HG02973 (cell line): ENCODE measurements around the gene PINLYP.
"Not testable (repeated sequence)": the region's sequence is repeated elsewhere in the genome, so short reads cannot be mapped to it uniquely, and the experiment has no call there.

ENCODE experiments used
- ATAC-seq: cut with Tn5 transposase; IDR thresholded peaks from one replicate; pipeline ENCODE4 v1.9.1; 2021; ENCODE audit warnings: moderate library complexity; ENCODE audit not compliant: unreplicated experiment

Gene PINLYP

DNA sequence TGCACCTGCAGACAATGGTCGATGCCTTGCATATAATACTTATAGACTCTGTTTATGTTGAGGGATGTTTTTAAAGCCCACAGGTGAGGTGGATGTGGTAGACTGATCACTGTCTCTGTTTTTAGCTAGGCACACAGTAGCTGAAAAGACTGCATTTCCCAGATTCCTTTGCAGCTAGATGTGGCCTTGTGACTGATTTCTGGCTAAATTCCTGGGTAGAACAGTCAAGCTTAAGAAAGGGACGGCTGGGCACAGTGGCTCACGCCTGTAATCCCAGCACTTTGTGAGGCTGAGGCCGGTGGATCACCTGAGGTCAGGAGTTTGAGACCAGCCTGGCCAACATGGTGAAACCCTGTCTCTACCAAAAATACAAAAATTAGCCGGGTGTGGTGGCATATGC lies 24.7 kb downstream of the PINLYP start:
- ATAC-seq = not testable (repeated sequence)

DNA sequence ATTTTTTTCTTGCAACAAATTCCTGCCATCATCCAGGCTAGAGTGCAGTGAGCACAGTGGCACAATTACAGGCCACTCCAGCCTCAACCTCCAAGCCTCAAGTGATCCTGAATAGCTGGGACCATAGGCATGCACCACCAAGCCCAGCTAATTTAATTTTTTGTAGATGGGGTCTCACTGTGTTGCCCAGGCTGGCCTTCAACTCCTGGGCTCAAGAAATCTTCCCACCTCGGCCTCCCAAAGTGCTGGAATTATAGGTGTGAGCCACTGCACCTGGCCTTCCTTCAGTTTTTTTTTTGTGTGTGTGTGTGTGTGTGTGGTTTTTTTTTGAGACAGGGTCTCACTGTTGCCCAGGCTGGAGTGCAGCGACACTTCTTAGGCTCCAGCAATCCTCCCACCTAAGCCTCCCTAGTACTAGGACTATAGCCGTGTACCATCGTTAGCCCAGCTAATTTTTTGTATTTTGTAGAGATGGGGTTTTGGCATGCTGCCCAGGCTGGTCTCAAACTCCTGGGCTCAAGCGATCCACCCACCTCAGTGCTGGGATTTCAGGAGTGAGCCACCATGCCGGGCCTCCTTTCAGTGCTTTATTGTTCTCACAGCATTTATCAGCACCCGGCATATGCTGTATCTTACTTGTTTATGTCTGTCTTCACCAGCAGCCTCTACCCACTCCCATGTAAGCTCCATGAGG lies 30.4 kb downstream of the PINLYP start:
- no peak for ATAC-seq

DNA sequence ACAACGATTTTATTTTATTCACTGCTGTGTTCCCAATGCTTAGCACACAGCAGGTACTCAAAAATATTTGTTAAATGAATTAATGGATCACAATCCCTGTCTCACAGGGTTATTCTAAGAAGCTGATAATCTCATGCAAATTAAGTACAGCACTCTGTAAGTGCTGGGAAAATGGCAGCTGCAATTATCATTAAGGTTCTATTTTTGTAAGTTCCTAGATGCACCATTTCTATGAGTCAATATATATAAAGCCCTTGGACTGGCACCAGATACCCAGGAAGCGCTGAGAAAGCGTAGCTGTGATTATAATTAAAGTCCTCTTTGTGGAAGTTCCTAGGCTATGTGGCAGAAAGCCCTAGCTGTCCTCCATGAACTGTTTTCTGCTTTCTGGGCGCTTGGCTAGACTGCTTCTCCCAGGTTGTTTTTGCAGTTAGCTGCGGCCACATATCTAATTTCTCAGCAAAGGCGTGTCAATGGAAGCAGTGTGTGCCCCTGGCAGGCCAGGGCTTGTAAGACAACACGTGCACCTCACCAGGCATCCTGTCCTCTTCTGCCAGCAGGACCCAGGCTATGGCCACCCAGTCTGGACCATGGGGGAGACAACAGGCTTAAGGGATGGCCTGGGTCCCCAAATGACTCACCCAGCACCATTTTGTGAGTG lies 31.1 kb downstream of the PINLYP start:
- no peak for ATAC-seq

DNA sequence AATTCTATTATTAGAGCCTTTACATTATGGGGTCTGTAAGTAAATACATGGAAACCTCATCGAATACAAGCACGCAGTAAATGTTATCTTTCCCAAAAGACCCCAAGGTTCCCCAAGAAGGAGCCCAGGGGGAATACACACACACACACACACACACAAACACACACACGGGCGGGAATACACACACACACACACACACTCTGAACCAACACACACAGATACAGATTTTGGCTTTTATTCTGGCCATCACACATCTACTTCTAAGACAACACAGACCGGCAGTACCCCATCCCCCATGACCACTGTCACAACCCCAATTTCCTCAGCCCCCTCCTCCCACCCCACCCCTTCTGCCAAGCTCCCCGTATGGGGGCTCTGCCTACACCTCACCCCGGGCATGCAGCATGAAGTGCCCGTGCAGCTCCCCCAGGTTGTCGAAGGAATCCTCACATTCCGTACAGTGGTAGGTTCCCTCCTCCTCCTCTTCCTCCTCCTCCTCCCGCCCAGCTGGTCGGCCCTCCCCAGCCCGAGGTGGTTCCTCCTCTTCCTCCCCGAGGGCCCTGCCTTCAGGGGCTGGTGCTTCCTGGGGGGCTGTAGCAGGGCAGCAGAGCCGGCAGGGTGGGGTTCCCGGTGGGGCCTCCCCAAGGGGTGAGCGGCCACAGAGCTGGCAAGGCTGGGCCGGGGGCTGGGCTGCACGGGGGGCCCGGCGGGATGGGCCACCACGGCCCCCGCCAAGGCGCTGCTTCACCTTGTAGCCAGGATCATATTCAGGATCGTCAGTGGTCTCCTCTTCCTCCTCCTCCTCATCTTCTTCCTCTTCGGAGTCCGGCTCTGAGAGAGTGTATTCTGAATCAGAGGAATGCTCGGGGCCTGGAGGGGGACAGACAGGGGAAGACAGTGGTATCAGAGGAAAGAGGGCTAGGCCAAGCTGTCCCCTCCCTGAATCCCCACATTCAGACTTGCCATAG lies 31.9 kb downstream of the PINLYP start:
- ATAC-seq = no peak

DNA sequence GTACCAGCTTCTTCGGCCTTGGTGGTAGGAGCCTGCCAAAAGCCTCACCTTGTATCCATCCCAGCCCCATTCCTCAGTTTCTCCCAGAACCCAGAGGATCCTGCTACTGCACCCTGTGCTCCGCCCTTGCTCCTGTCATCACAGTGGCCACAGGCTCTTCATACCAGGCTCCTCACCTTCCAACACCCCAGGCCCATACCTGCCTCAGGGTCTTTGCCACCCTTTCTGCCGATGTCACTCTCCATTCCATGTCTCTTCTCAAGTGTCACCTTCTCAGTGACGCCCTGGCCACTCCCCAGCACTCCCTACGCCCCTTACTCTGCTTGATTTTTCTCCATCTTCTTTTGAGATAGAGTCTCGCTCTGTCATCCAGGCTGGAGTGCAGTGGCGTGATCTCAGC lies 34.3 kb downstream of the PINLYP start:
- ATAC-seq = no peak

DNA sequence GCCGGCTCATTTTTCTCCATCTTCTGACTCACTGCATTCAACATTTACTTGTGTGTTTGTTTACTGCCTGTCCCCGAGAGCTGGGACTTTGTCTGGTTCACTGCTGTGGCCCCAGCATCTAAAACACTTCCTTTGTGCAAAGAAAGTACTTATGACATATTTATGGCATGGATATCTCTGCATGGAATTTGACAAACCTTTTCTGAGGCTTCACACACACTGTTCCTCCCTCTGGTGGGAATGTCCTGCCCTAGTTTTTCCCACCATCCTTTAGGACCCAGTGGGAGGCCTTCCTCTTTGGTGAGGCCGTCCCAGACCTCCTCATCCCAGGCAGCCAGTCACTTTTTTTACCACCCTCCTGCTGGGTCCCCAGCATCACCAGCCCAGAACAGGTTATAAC lies 34.9 kb downstream of the PINLYP start:
- ATAC-seq = no peak

DNA sequence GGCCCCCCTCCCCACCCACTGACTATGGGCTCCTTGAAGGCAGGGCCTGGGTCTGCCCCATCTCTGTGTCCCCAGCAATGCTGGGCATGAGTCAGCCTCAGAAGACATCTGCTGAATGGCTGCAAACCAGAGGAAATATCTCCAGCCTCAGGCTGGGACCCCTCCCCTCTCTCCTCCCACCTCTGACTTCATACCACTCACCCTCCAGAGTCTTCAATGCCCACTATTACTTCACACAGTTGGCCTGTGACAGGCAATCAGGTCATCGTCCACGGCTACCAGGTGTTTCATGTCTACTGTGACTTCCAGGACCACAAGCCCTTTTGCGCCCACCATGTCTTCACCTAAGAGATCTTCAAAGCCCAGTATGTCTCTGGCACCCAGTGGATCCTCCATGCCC lies 36.2 kb downstream of the PINLYP start, which contains the start of gene SRRM5:
Gene SRRM5, plus strand, starts transcription at position 301 of the 400 bp plus-strand sequence. Its CDS starts 34 bp downstream, at position 335.
- ATAC-seq = no peak

DNA sequence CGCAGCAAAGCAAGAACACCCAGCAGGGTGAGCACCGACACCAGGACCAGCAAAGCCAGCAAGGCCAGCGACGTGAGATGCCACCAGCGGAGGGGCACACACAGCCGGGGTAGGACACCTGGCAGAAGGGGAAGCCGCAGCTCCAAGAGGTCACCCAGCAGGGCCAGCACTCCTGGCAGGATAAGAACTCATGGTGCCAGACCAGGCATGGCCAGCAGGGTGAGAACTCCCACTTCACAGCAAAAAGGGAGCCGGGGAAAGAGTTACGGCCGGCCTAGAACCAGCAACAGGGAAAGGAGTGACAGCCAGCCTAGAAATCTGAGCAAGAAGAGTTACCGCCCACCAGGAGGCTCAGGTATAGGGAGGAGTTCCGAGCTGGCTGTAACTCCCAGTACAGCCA lies 36.8 kb downstream of the PINLYP start:
- ATAC-seq = no peak

DNA sequence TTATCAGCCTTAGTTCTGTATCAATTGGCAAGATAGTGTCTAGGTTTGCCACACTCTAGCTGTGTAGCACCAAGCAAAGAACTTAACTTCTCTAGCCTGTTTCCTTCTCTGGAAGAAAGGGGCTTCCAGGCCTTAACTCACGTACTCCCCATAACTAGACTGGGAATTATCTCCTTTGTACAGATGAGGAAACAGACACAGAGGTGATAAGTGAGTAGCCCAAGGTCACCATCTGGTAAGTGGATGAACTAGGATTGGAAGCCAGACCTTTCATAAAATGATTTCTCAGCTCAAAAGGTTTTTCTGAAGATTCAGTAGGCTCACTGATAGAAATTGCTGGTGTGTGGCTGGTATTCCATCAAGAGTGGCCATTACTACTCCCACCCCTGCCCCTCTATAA lies 40.7 kb downstream of the PINLYP start:
- ATAC-seq = no peak

DNA sequence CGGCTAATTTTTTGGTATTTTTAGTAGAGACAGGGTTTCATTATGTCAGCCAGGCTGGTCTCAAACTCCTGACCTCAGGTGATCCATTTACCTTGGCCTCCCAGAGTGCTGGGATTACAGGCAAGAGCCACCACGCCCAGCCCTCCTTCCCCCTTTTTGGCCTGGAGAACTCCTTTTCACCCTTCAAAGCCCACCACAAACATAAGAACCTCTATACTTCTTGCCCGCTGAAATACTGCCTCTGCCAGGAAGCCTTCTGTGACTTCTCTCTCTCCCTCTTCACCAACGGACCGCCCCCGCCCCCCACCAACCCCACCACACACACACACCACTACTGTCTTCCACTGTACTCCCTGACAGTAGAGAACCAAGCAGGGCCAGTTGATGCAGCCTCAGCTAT lies 41.4 kb downstream of the PINLYP start:
- no peak for ATAC-seq

DNA sequence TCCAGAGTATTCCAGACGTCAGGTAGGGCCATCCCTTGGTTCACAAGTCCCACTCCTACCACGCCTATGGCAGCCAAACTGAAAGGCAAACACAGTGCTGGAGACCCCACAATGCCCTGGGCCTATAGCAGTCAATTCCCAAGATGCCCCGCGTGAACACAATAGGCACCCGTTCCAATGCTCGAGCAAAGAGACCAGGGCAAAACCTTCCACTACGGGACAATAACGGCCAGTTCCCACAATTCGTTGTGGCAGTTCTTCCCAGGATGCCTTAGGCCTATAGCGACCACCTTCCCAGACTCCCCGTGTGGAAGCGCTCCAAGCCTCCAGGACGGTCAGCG lies 43.3 kb downstream of the PINLYP start:
- ATAC-seq = peak; percentile 28

DNA sequence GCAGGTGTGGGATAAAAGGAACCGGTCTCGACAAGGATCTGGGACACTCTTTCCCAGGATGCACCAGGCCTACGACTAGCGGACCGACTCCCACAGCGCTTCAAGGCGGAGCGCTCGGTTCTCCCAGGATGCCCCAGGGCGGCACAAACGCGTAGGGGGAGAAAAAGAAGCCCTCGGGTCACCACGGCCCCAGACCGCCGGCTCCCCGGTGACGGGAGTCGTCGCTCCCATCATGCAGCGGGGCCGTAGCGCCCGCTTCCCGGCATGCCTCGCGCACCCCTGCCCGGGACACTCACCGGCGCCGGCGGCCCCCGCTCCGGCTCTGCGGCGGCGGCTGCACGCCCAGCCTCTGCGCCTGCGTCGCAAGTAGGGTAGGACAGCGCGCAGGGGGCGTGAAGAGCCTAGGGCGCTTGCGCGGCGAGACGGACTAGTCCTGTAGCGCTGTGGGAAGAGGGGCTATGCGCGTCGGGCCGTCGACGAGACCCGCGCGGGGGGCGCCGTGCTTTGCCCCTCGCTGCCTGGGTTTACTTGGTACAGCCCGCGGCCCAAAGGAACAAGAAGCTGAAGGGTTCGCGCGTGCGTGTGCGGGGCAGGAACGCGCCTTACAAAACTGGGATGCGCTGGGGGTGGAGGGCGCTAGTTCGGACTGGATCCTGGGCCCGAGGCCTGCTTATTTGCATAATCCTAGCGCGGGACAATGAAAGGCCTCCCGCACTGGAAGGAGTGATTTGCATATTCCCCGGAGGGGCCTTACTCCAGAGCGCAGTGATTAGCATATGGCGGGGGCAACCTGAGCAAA lies 43.9 kb downstream of the PINLYP start, which contains the start of gene ZNF428:
Gene ZNF428, minus strand, starts transcription at position 368 of the 799 bp plus-strand sequence. CDS start 5,325 bp downstream, outside the sequence.
- peak; percentile 74 for ATAC-seq

DNA sequence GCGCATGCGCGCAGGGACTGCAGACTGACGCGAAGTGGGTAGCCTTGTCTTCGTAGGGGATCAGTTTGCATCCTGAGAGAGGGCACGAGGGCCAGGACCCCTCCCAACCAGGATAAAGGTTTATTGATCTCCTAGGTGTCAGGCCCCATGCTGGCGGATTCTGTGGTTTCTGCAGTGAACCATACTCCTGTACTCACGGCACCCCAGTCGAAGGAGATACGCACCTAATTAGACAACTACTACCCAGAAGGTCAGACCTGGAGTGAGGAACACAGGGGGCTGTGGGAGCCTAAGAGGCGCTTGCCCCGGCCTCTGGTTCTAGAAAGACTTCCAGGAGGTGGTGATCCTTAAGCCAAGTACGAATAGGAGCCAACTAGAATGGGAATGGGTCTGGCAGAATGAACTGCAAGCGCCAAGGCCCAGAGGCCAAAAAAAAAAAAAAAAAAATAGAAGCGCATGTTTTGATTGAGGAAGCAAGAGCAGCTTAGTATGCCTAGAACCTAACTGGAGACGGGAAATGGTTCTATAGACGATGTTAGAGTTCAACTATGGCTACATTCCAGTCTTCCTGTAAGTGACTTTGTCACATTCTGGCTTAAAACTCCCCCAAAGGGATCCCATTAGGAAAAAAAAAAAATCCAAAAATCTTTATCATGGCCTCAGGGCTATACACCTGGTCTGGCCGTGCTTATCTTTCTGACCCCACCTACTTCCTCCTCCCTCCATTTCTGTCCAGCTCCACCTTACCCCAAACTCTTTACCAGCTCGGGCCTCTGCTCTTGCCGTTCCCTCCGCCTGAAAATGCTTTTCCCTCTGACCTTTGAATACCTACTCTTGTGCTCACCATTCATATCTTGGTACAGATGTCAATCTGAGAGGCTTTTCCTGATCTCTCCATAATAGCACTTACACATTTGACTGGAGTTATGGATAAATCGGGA lies 44.7 kb downstream of the PINLYP start:
- ATAC-seq = no peak

DNA sequence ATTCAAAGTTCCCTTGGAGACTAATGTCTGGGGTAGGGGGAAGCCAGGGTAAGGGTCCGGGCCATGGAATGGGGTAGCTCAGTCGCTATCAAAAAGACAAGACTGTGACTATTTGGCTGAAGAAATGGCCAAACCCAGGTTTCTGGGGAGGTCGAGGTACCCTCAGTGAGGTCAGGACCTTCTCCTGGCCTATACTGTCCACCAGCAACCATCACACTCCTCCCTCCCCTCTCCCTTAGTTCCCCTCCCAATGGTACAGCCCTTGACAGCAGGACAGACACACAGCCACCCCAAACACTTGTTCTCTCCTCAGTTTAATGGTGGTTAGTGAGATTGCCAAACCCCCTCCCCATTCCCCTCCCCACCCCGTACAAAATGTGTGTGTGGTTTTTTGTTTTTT lies 46.5 kb downstream of the PINLYP start:
- no peak for ATAC-seq

DNA sequence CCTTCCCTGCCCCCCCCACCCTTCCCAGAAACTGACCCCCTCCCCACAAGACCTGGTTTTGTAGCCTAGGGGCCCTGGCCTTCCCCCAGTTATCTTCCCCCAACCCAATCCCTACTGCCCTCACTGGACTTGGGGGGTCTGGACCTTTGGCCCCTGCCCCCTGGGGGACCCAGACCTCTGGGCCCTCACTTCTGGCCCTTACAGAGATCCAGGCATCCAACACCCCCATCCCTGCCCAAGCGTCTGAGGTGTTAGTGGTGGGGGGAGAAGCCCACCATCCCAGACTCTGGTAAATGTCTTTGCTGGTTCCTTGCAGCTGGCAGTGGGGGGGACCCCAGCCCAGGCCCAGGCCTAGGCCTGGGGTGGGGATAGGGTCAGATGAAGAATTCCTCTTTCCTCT lies 47.4 kb downstream of the PINLYP start:
- ATAC-seq = no peak

DNA sequence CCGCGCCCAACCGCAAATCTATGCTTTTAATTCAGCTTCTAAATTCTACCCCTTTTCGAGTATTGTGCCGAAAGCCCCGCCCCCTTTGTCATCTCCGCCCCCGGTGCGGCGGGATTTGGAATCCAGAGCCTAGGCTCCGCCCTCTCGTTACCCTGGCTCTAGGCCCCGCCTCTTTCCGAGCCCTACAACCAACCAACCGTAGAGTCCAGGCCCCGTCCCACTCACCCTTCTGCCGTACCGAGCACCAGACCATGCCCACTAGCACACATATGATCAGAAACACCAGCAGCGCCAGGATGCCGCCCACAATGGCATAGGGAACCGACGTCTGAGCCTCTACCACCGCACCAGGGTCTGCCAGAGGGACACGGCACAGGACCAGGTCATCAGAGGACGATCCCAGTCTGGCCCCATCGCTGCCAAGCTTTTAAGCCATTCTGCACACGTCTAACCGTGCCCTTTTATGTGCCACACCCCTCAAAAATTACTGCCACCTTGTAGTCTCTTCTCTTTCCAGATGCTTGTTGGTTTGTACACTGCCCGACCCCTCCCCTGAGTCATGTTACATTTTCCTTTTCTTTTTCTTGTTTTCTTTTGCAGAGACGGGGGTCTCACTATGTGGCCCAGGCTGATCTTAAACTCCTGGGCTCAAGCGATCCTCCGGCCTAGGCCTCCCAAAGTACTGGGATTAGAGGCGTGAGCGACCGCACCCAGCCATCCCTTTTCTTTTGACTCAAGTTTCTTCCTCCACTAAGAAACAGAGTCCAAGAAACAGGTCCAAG lies 48.5 kb downstream of the PINLYP start:
- no peak for ATAC-seq

DNA sequence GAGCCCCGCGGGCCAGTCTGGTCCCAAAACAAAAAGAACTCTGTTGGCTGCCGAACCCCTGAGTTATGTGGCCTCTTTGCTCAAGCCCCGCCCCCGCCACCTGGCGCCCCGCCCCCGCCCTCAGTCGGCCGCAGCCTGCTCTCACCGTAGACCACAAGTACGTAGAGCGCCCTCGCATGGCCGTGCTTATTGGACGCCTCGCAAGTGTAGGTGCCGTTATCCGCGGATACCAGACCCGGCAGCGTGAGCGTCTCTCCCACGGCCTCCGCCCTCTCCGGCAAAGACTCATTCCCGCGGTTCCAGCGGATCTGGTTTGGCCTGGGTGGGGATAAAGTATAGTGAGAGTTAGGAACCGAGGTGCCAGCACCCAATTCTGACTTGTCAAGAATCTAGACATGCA lies 49.3 kb downstream of the PINLYP start:
- ATAC-seq = no peak

DNA sequence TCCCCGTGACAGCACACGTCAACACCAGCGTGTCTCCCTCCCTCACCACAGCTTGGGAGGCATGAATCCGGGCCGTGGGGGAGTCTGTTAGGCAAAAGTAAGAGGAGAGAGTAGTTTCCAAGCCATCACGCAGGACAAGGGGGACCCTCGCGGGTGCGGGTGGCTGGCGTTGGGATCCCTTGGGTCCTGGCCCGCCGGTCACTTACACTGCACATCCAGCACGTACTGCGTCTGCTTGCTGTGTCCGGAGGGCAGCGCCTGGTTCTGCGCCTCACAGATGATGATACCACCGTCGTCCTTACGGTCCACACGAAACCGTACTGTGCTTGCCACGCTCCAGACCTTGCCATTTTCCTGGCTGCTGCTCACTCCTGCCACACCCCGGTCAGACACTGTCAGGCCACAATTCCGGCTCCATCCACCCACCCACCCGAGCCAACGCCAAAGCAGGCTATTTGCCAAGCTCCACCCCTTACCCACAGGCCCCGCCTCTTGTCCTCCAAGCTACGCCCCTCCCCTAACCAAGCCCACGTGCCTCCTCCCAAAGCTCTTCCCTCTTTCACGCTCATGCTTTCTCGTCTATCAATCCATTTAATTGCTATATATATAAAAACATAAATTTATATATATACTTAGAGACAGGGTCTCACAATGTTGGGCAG lies 50.4 kb downstream of the PINLYP start:
- ATAC-seq = no peak
